Cardiac fibroblast (primary cell): ENCODE results near the gene PCDHGC3.

Experiments
- DNase-seq, 2 donors: peaks; one replicate each; pipeline versions ENCODE4 v3.0.0 to v3.0.0-alpha.2; 2010; ENCODE audit warnings: low read depth in 2 of 2
- H3K4me3 ChIP-seq, 2 donors: replicated peaks in 1 of 2; 1 replicate in 1 of 2; 2 replicates in 1 of 2; pipeline ENCODE4 v1.5.1; 2011; ENCODE audit warnings: low read depth in 2 of 2, low read length in 2 of 2, mild to moderate bottlenecking in 2 of 2, moderate library complexity in 1 of 2
- CTCF ChIP-seq: IDR thresholded peaks from one replicate; pipeline ENCODE4 v1.5.1; 2011; ENCODE audit warnings: low read depth, mild to moderate bottlenecking, low read length, inconsistent platforms

Gene PCDHGC3

GRCh38 chr5:141527426-141527825 lies 51.7 kb downstream of the PCDHGC3 start:
- DNase-seq, result no peak
- no peak for TF ChIP-seq CTCF

More at GRCh38 chr5:141527426-141527825, 51.7 kb downstream of the PCDHGC3 start:
- no peak overlapping the region for H3K4me3 ChIP-seq
